Panc1 (cell line): Measurements from ENCODE around the gene MRPS23.

Experiments
- CTCF ChIP-seq: fragments of 450-650 bp; IDR thresholded peaks from 2 replicates; pipeline ENCODE4 v1.5.1; 2017; ENCODE audit warnings: mild to moderate bottlenecking
- POLR2AphosphoS5 ChIP-seq: IDR thresholded peaks from 2 replicates; pipeline ENCODE4 v1.6.1; 2012; ENCODE audit warnings: mild to moderate bottlenecking, low read depth, low read length, moderate library complexity
- SIN3A ChIP-seq: IDR thresholded peaks from 2 replicates; pipeline ENCODE4 v1.6.1; 2012; ENCODE audit warnings: low read depth, mild to moderate bottlenecking, low read length, moderate library complexity, borderline replicate concordance; ENCODE audit not compliant: insufficient read depth
- TCF7L2 ChIP-seq: IDR thresholded peaks from 2 replicates; pipeline ENCODE4 v1.6.1; 2011; ENCODE audit warnings: mild to moderate bottlenecking, low read depth, low read length, inconsistent platforms

DNA sequence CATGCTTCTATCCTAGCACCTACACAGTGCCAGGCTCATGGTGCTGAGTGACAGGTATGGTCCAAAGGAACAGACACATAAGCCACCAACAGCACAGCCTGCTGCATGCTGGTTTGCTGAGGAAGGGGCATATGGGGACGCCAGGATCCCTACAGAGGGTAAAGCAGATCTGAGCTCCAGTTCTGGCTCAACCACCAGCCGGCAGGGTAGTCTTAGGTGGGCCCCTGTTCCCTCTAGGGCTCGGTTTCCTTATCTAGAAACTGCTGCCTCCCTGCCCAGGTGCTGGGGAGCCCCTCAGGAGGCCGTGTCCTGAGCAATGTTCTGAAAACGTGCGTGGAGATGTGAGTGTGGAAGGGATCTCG lies 24.2 kb upstream of the MRPS23 start:
- TF ChIP-seq CTCF (no peak), SIN3A (no peak), POLR2AphosphoS5 (no peak), TCF7L2 (no peak)
